ENCODE data around the gene C17orf75. TPM values are rescaled to one million over a fixed set of nuclear protein-coding genes. Genes with fewer than 3 reads are reported as not detected.
"Not testable (repeated sequence)": the region's sequence is repeated elsewhere in the genome, so short reads cannot be mapped to it uniquely, and the experiment has no call there.

C17orf75 gene, protein sequence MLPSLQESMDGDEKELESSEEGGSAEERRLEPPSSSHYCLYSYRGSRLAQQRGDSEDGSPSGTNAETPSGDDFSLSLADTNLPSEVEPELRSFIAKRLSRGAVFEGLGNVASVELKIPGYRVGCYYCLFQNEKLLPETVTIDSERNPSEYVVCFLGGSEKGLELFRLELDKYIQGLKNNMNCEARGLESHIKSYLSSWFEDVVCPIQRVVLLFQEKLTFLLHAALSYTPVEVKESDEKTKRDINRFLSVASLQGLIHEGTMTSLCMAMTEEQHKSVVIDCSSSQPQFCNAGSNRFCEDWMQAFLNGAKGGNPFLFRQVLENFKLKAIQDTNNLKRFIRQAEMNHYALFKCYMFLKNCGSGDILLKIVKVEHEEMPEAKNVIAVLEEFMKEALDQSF
- 10 to 100 TPM in 1 of 2 donors, 1 to 10 TPM in 1; 7.6 to 15.6 TPM for total RNA-seq

DNA sequence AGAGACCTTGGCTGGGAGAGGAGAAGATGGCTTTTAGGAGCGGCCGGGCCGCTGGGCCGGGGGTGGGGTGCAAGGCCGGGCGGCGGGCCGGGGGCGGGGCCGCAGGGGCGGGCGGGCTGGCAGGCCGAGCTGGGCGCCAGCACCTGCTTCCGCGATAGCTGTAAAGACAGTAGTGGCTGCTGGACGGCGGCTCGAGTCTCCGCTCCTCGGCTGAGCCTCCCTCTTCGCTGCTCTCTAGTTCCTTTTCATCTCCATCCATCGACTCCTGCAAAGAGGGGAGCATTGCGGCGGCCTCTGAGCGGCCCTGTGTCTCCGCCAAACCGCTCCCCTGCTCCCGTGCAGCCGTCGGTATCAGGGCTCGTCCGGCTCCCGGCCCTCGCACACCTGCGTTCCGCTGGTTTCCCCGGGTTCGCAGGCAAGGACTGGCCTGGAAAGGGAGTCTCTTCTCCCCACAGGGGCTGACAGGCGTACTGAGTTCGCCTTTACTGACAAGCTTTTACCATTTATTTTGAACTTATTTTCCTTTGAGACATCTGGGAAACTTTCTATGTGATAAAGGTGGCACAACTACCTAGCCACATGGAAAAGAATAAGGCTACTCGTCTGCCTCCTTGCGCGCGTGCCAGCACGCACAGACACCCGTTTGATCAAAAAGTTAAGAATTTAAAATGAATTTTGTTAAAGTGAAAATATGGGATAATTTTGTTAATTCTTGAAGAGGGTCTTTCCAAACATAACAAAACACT, at the start of gene C17orf75:
C17orf75 (minus strand) TSS at position 317 of the 746 bp plus-strand sequence; CDS start at position 283, 34 bp downstream.
- peak; percentile 39 to 79 (median 73) for TF ChIP-seq POLR2A (IDR thresholded peaks at IDR 0.05)
- TF ChIP-seq, protein P1, sequence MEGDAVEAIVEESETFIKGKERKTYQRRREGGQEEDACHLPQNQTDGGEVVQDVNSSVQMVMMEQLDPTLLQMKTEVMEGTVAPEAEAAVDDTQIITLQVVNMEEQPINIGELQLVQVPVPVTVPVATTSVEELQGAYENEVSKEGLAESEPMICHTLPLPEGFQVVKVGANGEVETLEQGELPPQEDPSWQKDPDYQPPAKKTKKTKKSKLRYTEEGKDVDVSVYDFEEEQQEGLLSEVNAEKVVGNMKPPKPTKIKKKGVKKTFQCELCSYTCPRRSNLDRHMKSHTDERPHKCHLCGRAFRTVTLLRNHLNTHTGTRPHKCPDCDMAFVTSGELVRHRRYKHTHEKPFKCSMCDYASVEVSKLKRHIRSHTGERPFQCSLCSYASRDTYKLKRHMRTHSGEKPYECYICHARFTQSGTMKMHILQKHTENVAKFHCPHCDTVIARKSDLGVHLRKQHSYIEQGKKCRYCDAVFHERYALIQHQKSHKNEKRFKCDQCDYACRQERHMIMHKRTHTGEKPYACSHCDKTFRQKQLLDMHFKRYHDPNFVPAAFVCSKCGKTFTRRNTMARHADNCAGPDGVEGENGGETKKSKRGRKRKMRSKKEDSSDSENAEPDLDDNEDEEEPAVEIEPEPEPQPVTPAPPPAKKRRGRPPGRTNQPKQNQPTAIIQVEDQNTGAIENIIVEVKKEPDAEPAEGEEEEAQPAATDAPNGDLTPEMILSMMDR (IDR thresholded peaks at IDR 0.05) = peak in 1 of 7 experiments; percentile 2
- peak; percentile 83 to 85 (median 84) for DNase-seq
- intact Hi-C loops (cut with DNase I) = no loop called here
- peak; percentile 95 for ATAC-seq
- 3% methylated on average over 19 to 29 of the region's 47 CpGs for WGBS, 2 donors
- Histone ChIP-seq H3K27me3 (no peaks in the 10 kb centered on the region), H3K27ac (peak within 1 kb of the TSS; percentile 37 to 82 (median 74)), H3K9me3 (no peaks in the 10 kb centered on the region), H3K36me3 (replicated peaks in 1 of 2; ENCODE audit: insufficient read depth in 1 of 2, low read depth in 2 of 2) (no peaks in the 10 kb centered on the region), H3K4me1 (peaks cover 16% of the 10 kb centered on the region), H3K4me3 (peak within 1 kb of the TSS; percentile 19 to 42)

DNA sequence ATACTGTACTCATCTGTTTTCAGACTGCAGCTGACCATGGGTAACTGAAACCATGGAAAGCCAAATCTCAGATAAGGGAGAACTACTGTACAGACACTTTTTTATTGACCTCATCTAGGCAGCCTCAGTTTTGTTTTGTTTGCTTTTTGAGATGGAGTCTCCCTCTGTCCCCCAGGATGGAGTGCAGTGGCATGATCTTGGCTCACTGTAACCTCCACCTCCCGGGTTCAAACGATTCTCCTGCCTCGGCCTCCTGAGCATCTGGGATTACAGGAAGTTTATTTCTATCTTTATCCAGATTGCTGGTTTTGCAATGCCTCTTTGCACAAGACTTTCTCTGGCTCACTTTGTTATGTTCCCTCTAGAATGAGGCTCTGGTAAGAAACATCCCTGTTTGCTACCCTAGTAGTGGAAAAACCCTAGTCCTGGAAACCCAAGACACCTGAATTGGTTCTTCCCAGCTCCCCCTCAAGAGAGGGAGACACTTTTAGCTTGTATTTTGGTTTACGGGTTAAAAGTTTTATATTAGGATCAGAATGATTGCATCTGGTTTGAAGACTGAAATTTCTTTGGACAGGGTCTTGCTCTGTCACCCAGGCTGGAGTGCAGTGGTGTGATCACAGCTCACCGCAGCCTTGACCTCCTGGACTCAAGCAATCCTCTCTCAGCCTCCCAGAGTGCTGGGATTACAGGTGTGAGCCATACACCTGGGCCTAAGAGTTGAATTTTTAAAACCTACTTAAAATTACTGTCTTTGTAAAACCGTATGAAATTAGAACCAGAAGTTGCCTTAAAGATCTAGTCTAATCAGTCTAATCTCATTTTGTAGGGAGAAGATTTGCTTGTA, 46.9 kb upstream of the C17orf75 start:
- Histone ChIP-seq H3K27me3 (no peaks in the 10 kb centered on the region), H3K36me3 (replicated peaks in 1 of 2; ENCODE audit: insufficient read depth in 1 of 2, low read depth in 2 of 2) (no peaks in the 10 kb centered on the region), H3K27ac (no peak overlapping the region), H3K4me3 (no peak overlapping the region), H3K9me3 (no peaks in the 10 kb centered on the region), H3K4me1 (peaks cover 8% of the 10 kb centered on the region)
- ATAC-seq = no peak
- intact Hi-C loops (cut with DNase I) = no loop called here
- 88 to 98% methylated on average over 5 to 6 of the region's 6 CpGs for WGBS, 2 donors
- no peak for DNase-seq
- TF ChIP-seq, protein P1 (IDR thresholded peaks at IDR 0.05) = no peak
- TF ChIP-seq POLR2A (IDR thresholded peaks at IDR 0.05) = no peak

DNA sequence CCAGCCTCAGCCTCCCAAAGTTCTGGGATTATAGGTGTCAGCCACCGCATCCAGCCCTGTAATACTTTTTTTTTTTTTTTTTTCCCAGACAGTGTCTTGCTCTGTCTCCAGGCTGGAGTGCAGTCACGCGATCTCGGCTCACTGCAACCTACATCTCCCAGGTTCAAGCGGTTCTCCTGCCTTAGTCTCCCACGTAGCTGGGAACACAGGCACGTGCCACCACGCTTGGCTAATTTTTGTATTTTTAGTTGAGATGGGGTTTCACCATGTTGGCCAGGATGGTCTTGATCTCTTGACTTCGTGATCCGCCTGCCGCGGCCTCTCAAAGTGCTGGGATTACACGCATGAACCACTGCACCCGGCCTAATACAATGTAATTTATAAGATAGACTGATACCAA, 46.2 kb upstream of the C17orf75 start:
- H3K9me3 ChIP-seq; H3K4me1 ChIP-seq; DNase-seq; ATAC-seq; H3K27me3 ChIP-seq; intact Hi-C loops (cut with DNase I); H3K36me3 ChIP-seq (replicated peaks in 1 of 2; ENCODE audit: insufficient read depth in 1 of 2, low read depth in 2 of 2); H3K4me3 ChIP-seq; H3K27ac ChIP-seq: not testable (repeated sequence)
- WGBS, 2 donors = 96 to 98% methylated on average over 14 of the region's 14 CpGs

DNA sequence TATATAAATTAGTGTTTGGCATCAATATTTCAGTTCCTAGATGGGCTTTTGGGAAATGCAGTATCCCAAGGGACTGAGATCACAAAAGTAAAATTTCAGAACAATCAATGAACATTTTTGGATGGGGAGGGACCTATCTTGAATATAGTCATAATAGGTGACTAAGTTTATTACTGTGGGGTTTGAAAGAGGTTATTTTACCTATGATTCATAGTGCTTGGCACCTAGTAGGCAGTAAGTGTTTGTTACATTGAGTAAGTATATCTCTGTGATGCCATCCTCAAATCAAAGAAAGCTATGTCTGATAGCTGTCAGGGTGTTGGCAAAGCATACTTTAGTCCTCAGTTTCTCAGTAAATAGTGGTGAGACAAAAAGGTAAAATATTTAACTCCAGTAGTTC, 44.9 kb upstream of the C17orf75 start:
- Histone ChIP-seq H3K4me1 (peaks cover 8% of the 10 kb centered on the region), H3K27me3 (no peaks in the 10 kb centered on the region), H3K36me3 (replicated peaks in 1 of 2; ENCODE audit: insufficient read depth in 1 of 2, low read depth in 2 of 2) (no peaks in the 10 kb centered on the region), H3K9me3 (no peaks in the 10 kb centered on the region), H3K27ac (no peak overlapping the region), H3K4me3 (no peak overlapping the region)
- DNase-seq = no peak
- ATAC-seq = no peak
- TF ChIP-seq POLR2A (IDR thresholded peaks at IDR 0.05) = no peak
- TF ChIP-seq, protein P1 (IDR thresholded peaks at IDR 0.05) = no peak
- intact Hi-C loops (cut with DNase I) = no loop called here

DNA sequence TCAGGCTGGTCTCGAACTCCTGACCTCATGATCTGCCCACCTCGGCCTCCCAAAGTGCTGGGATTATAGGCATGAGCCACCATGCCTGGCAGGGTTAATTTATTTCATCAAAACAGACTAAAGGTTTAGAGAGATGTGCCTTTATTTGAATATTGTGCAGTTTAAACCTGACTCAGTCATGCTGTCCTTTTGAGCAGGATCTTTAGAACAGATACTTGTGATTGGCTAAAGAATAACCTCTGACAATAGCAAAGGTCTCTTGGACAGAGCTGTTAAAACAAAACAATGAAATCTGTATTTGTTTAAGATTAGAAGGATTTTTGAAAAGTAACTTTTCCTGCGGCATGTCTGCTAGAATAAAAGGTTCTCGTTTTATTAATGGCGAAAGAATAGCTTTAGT, 44.0 kb upstream of the C17orf75 start:
- peak; percentile 33 for ATAC-seq
- no peak overlapping the region for H3K27ac ChIP-seq

More for the DNA sequence above, 44.0 kb upstream of the C17orf75 start:
- H3K36me3 ChIP-seq (replicated peaks in 1 of 2; ENCODE audit: insufficient read depth in 1 of 2, low read depth in 2 of 2) = peaks cover 0 to 1% of the 10 kb centered on the region in 2 donors
- no peak for DNase-seq
- peaks cover 8% of the 10 kb centered on the region for H3K4me1 ChIP-seq
- intact Hi-C loops (cut with DNase I) = no loop called here
- no peak overlapping the region for H3K4me3 ChIP-seq
- 53 to 58% methylated on average over 5 of the region's 5 CpGs for WGBS, 2 donors
- H3K27me3 ChIP-seq = no peaks in the 10 kb centered on the region
- H3K9me3 ChIP-seq = no peaks in the 10 kb centered on the region
- no peak for TF ChIP-seq POLR2A (IDR thresholded peaks at IDR 0.05)
- TF ChIP-seq, protein P1 (IDR thresholded peaks at IDR 0.05) = no peak
